ENCODE data around the gene GARIN5B. TPM values are rescaled to one million over a fixed set of nuclear protein-coding genes. Genes with fewer than 3 reads are reported as not detected.

The GARIN5B gene
- polyA plus RNA-seq, 3 donors = 0.12 to 0.24 (median 0.13) TPM

DNA sequence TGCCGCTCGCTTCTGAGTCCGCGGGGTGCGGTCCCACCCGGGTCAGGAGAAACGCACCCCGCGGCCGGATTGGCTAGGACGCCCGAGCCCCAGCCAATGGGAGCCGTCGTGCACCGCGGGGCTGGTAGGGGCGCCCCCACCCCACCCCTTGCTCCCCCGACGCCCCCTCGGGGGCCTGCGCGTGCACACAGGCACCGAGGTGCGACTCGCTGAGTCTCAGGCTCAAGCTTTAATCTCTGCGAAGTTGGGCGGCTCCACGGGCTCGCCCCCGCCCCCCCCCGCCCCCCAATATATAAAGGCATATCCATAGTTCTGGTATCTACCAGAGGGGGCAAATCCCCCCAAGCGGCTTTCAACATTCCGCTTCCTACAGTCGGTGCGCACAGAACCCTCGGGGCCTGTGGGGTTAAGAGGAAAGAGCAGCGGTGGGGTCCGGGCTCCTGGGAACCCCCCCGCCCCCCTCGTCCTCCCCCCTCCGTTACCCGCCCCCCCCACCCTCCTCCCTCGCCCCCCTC lies 8.3 kb downstream of the GARIN5B start, which contains the start of gene COX6B2:
Gene COX6B2 (minus strand): TSS at position 22 of the 515 bp plus-strand sequence. CDS start 198 bp downstream, outside the sequence.
- no peak for DNase-seq (ENCODE audit: extremely low read depth in 1 of 11, low read depth in 9 of 11, low spot score in 4 of 11)

DNA sequence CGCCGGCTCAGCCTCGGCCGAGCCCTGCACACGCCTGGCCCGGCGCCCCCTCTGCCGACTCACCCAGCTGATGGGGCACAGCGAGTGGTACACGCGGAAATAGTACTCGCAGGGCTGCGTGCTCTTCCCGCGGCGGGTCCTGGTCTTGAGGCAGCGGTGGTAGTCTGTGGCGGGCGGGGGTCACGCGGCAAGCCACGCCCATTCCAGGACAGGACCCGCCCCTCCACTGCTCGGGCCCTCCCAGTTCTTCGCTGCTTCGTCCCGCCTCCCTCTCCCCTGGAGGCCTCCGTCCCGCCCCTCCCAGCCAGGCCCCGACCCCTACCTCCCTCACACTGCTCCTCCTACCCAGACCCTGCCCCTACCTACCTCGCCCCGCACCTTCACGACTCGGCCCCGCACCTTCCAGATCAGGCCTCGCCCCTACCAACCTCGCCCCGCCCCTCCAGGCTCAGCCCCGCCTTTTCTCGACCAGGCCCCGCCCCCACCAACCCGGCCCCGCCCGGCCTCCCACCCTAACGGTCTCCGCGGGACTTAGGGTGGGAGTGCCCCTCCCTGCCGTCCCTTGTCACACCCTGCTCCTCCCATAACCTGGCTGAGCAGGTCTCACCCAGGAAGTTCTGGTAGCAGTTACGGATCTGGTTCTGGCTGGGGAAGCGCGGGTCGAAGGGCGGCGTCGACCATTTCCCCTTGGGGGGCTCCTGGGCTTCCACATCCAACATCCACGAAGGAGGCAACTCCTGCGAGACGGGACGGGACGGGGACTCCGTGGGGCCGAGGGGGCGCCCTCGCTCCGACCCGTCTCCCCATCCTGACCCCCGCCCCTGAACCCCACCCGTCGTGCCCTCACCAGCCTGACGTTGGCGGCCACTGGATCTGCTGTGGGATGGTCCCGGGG lies 9.0 kb downstream of the GARIN5B start:
- no peak for DNase-seq (ENCODE audit: extremely low read depth in 1 of 11, low read depth in 9 of 11, low spot score in 4 of 11)

DNA sequence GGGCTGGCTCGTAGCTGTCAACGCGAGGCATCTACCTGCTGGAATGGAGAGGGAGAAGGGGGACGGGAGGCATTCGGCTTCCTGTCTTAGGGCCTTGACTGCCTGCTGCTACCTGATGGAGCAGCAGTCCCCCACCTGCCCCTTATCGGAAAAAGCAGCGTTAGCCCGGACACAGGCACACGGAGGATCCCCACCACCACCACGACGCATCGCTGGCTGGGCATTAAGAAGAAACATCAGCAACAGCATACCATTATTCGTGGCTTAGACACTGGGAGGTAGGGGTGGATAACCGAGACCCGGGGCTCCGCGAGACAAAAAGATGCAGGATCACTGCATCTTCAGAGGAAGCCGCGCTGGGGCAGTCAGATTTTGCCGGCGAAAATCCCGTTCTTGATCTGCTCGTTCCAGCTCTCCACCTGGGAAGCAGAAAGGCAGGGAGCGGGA lies 9.7 kb downstream of the GARIN5B start:
- DNase-seq (ENCODE audit: extremely low read depth in 1 of 11, low read depth in 9 of 11, low spot score in 4 of 11) = no peak

DNA sequence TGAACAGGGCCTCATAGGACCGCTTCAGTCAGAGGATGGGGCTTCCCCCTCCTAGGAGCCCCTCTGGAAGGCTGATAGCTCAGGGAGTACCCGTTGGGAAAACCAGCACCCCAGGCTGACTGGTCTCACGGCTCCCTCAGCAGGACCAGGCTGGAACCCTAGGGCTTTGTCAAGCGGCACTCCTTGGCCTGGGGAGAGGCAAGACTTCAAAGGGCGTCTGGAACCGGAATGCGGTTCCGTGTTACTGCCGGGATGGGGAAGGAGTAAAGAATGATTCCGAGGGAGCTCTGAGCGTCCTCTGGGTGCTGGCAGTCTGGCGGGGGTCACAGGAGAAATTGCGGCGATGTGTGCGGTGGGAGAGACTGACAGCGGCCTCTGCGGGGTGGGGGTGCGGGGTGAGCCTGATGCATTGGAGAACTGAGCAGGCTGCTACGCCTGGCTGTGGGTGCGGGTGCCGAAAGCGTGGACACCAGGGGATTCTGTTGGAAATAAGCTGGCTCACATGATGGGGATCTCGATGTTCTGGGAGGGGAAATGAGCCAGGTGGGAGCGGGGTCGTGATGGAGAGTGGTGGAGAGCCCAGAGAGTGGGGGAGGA lies 10.4 kb downstream of the GARIN5B start:
- DNase-seq (ENCODE audit: extremely low read depth in 1 of 11, low read depth in 9 of 11, low spot score in 4 of 11) = no peak

DNA sequence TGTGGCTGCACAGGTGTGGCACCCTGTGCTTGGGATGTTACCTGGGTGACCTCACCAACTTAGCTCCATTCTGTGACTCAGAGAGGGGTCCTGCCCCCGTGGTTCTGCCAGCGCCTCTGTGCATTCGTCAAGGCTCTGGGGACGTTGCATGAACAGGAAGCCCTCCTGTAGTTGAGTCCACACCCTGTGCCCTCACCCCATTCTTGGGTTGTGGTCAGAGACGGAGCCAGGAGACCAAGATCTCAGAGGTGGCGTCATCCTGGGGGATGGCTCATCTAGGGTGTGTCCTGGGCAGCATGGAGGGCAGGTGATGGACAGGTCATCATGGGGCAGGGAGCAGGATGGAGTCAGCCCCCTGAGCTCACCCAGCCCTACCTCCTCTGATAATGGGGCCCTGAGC lies 11.0 kb downstream of the GARIN5B start:
- no peak for DNase-seq (ENCODE audit: extremely low read depth in 1 of 11, low read depth in 9 of 11, low spot score in 4 of 11)

DNA sequence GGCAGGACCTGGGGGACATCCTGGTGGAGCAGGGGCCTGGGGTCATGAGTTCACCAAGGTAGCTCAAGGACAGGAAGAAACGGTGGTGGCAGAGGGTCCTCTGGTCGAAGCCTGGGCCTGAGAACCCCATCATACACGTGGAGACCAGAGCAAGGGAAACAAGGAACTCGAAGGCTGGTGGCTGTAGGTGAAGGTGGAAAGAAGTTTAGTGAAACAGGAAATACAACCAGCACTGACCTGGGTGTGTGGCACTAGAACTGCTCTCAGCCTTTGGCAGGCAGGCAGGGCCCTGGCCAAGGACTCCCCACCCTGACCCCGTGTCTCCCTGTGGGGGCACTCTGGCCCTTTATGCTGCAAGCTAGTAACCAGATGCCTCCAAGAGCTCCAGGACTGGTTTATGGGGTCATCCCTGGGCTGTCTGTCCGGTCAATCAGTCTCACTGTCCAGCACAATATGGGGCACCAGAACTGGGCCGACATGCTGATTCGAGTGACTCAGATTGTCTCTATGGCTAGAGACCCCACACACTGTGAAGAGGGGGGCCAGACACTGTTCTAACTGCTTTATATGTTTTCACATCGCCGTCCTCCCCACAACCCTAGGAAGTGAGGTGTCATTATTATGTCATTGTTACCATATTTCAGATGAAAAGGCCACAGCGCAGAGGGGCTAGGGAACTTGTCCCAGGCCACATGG lies 12.3 kb downstream of the GARIN5B start:
- DNase-seq (ENCODE audit: extremely low read depth in 1 of 11, low read depth in 9 of 11, low spot score in 4 of 11) = no peak

DNA sequence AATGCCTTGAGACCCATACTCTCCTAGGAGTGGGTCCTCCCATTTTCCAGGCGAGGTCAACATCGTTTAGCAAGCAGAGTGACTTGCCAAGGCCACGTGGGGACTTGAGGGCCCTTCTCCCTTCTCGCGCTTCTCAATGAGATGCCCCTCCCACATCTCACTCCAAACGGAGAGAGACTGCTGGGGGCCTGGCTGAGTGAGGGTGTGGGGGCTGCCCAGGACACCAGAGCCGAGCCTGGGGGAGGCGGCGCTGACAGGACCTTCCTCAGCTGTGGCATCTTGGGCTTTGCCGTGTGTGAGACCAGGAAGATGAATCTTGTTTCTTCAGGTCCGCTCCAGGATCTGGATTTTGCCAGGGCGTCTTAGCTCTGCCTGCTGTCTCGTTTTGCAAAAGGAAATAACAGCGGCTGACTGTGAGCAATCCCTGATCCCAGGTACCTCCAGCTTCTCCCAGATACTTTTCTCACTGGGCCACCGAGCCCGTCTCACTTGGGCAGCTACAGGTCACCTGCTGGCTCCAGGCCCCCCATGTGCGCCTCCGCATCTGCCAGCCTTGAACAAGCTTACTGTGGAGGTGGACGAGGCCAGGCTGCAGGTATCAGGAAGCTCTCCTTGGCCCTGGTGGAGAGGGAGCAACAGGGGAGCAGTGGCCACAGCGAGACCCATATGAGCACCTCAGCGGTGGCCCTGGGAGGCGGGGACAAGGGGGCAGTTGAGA lies 14.6 kb downstream of the GARIN5B start:
- no peak for DNase-seq (ENCODE audit: extremely low read depth in 1 of 11, low read depth in 9 of 11, low spot score in 4 of 11)

DNA sequence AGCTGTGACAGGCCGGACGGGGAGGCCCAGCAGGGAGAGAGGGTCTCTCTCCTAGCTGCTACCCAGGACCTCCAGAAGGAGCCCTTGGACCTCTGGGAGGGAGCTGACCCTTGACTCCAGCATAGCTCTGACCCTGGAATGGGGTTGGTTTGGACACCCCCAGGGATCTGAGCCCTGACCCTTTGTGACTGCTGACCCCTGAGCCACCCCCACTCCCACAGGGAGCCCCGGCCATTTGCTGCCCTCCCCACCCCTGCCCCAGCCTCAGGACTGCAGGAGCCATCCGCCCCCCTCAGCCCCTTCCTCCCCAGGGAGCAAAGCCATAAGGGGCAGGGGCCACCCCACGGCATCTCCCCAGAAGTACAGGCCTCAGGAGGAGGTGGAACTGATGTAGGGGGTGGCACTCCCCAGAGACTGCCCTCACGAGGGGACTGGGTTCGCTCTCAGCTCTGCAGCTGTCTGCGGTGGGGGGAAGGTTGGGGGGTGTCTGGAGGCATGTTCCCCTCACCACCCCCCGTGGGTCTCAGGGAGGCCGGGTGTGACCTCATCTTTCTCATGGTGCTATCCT lies 15.5 kb downstream of the GARIN5B start:
- no peak for DNase-seq (ENCODE audit: extremely low read depth in 1 of 11, low read depth in 9 of 11, low spot score in 4 of 11)

DNA sequence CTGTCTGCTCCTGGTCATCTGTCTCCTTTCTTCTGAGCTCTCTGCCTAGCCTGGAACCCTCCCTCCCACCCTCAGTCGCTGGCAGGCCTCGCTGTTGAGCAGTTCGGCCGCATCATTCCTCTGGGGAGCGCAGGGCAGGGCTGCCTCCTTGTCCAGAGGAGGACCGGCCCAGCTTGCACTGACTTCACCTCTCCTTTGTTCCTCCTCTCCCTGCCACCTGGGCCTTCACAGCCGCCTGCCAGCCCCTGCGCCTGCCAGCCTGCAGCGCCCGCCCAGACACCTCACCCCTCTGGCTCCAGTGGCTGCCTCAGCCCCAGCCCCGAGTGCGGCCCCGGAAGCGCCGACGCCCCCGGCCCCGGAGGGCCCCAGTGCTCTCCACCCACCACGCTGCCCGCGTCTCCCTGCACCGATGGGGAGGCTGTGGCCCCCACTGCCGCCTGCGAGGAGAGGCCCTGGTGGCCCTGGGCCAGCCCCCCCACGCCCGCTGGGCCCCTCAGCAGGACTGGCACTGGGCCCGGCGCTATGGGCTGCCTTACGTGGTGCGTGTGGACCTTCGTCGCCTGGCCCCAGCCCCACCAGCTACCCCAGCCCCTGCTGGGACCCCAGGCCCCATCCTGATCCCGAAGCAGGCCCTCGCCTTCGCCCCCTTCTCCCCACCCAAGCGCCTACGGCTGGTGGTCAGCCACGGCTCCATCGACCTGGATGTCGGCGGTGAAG lies 16.2 kb downstream of the GARIN5B start:
- DNase-seq (ENCODE audit: extremely low read depth in 1 of 11, low read depth in 9 of 11, low spot score in 4 of 11) = no peak

DNA sequence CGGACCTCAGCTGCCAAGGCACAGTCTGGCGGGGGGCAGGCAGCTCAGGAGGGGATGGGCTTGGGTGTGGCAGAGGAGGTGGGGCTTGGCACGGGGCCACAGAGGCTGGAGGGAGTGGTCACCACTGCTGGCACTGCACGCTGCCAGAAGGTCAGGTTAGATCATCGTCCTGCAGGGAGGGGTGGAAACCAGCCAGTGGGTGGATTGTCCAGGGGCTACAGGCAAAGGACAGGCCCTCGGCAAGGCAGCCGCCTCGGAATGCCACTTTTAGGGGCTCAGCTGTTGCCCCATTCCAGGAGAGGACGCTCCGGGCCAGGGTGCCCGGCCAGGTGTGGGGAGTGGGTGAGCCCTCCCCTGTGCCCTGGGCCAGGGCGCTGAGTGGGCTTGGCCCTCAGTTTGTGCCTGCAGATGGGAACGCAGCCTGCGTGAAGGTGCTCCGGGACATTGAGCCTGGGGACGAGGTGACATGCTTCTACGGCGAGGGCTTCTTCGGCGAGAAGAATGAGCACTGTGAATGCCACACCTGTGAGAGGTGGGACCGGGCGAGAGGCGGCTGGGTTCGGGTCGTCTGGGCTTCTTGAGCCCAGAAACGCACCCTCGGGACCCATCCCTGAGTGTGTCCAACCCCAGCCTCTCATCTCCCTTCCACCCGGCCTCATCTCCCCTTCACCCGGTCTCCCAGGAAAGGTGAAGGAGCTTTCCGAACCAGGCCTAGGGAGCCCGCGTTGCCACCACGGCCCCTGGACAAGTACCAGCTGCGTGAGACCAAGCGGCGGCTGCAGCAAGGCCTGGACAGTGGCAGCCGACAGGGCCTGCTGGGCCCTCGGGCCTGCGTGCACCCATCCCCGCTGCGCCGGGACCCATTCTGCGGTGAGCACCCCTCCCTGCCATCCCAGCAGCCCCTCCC lies 17.0 kb downstream of the GARIN5B start:
- no peak for DNase-seq (ENCODE audit: extremely low read depth in 1 of 11, low read depth in 9 of 11, low spot score in 4 of 11)

DNA sequence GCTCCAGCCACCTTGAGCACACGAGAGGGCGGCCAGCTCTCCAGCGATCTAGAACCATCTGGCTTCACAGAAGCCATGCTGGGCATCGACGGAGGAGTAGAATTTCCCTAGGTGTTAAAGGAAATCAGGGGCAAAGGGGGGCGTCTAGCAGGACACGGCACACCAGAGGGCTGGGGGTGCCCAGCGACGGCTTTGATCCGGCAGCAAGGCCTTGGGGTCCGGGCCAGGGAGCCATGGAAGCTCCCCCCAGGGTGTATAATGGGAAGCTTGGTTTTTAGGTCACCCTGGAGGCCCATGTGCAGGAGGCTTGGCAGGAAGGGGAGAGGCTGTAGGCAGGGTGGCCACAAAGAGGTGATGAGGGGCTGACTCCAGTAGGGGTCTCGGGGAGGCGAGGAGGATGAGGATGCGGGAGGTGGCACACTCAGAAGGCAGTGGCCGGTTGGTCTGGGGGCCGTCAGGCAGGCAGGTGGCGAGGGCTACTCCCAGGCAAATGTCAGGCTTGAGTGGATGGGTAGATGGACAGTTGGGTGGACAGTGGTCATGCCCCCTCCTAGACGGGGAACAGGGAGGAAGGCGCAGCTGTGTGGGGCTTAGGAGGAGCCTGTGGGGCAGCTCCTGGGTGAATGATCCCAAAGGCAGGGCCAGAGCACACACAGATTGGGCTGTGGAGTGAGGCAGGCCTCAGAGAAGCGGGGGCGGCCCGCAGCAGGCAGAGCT lies 17.8 kb downstream of the GARIN5B start:
- no peak for DNase-seq (ENCODE audit: extremely low read depth in 1 of 11, low read depth in 9 of 11, low spot score in 4 of 11)

DNA sequence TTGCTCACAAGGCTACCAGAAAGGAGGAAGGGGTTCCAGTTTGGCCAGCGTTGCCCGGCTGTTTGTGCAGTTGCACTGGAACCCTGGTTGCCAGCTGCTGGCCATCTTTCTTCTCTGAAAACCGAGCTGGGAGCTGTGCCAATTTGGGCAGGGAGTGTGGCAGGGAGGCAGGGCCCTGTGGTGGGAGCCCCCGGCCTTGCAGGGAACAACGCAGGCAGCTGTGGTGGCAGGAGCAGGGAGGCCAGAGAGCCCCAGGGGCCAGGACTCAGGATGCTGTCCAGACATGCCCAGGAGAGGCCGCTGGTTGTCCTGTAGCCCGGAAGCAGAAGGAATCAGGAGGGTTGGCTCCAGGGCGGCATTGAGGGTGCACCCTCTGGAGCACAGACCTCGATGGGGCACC lies 18.6 kb downstream of the GARIN5B start:
- no peak for DNase-seq (ENCODE audit: extremely low read depth in 1 of 11, low read depth in 9 of 11, low spot score in 4 of 11)

DNA sequence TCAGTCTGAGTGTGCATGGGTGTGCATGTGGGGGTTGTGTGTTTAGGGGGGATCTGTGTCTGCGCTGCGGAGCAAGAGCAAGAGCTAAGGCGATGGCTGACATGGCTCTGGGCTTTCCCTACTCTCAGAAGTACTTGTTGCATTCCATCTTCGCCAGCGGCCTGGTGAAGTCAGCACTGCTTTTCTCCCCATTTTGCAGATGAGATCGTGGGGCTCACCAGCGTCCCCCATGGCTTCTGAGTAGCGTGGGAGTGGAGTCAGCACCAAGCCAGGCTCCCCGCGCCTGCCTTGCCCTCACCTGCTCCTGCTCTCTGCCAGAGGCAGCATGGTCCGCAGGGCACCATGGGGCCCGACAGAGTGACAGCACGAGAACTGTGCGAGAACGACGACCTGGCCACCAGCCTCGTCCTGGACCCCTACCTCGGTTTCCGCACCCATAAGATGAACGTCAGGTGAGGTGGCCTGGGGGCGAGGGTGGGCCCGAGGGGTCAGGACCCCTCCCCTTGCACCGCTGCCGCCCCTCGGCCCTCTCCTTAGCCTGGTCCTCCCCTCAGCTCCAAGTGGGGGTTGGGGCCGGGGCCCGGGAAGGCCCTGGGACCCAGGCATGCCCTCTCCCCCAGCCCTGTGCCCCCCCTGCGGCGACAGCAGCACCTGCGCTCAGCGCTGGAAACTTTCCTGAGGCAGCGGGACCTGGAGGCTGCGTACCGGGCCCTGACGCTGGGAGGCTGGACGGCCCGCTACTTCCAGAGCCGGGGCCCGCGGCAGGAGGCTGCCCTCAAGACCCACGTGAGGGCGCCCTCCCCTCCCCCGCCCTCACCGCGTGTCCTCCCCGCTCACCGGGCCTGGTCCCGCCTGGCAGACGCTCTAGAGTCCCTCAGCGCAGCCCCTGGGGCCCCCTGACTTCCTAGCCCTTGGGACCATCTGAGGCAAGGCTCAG lies 21.2 kb downstream of the GARIN5B start:
- DNase-seq (ENCODE audit: extremely low read depth in 1 of 11, low read depth in 9 of 11, low spot score in 4 of 11) = no peak

DNA sequence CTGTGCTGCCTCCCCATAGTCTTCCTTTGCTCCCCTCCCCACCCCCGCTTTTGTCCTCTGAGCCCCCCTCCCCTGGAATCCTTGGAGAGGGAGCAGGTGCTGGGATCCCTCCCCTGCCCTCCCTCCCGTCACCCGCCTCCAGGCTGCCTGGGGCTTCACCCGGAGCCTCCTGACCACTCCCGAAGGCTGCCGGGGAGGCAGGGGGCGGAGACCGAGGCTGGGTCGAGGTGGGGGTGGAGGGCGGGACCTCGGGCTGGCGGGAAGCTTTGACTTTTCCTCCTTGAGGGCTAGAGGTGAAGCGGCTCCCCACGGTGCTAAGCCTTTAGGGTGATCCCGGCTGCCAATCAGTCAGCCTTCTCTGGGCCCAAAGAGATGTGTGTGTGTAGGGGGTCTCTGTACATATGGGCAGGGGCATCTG lies 21.9 kb downstream of the GARIN5B start:
- DNase-seq (ENCODE audit: extremely low read depth in 1 of 11, low read depth in 9 of 11, low spot score in 4 of 11) = peak in 6 of 11 donors; percentile 45 to 74 (median 60)

DNA sequence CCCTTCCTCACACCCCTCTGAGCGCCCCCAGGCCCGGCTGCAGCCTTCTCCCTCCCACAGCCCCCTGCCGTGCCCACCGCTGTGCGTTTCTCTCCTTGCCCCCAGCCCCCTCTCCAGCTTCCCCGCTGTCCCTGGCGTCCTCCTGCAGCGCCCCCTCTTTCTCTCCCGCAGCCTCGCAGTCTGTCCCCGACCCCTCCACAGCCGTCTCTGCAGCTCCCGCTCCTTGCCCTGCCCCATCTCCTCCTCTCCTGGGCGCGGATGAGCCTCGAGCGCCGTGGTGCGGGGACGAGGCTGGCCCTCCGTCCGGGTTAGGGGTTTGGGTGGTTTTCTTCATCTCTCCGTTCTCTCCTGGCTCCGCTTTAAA lies 22.3 kb downstream of the GARIN5B start:
- peak in 1 of 11 donors; percentile 37 for DNase-seq (ENCODE audit: extremely low read depth in 1 of 11, low read depth in 9 of 11, low spot score in 4 of 11)

Measured in renal cortex interstitium (tissue), 11 donors.